ENCODE measurements around the gene PRRC2B. TPM values are rescaled to one million over a fixed set of nuclear protein-coding genes. Genes with fewer than 3 reads are reported as not detected.

The PRRC2B gene
- total and polyA plus RNA-seq, 2 of the 13 experiments (the other 11 are each of a cell fraction or from before 2014, with no cell fraction given), result 20.8 to 37.4 TPM

DNA sequence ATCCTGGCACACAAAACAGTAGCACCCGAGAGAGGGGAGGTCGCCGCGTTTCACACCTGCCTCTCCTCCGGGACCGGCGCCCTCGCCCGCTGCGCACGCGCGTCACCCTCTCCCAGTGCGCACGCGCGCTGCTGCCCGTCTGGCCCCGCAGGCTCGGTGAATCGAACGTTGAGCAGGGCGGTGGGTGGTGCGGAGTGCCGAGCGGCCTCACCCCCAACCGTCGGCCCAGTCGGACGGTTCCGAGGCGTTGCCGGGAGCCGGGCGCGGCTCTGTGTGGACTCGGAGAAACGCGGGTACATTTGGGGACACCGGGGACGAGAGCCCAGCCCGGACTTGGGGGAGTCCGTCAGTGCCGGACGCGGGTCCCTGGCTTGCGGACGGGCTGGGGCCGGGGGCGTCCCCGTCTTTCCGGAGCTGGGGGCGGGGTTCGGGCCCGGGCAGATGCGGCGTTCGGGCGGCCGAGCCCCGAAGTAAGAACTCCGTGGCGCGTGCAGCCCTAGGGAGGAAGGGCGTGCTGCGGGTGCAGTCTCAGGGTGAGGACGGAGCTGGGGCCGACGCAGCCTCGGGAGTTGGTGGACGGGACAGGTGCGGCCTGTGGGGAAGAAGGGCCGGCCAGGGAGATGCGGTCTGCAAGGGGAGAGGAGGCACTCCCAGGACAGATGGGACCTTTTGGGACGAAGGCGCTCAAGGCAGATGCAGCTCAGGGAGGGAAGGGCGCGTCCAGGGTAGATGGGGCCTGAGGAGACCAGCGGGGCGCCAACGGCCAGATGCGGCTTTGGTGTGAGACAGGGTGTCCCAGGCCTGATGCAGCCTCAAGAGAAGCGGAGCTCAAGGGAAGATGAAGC is 109.1 kb downstream of the PRRC2B start, which contains the start of gene POMT1 (continued):
- TF ChIP-seq, protein P1, sequence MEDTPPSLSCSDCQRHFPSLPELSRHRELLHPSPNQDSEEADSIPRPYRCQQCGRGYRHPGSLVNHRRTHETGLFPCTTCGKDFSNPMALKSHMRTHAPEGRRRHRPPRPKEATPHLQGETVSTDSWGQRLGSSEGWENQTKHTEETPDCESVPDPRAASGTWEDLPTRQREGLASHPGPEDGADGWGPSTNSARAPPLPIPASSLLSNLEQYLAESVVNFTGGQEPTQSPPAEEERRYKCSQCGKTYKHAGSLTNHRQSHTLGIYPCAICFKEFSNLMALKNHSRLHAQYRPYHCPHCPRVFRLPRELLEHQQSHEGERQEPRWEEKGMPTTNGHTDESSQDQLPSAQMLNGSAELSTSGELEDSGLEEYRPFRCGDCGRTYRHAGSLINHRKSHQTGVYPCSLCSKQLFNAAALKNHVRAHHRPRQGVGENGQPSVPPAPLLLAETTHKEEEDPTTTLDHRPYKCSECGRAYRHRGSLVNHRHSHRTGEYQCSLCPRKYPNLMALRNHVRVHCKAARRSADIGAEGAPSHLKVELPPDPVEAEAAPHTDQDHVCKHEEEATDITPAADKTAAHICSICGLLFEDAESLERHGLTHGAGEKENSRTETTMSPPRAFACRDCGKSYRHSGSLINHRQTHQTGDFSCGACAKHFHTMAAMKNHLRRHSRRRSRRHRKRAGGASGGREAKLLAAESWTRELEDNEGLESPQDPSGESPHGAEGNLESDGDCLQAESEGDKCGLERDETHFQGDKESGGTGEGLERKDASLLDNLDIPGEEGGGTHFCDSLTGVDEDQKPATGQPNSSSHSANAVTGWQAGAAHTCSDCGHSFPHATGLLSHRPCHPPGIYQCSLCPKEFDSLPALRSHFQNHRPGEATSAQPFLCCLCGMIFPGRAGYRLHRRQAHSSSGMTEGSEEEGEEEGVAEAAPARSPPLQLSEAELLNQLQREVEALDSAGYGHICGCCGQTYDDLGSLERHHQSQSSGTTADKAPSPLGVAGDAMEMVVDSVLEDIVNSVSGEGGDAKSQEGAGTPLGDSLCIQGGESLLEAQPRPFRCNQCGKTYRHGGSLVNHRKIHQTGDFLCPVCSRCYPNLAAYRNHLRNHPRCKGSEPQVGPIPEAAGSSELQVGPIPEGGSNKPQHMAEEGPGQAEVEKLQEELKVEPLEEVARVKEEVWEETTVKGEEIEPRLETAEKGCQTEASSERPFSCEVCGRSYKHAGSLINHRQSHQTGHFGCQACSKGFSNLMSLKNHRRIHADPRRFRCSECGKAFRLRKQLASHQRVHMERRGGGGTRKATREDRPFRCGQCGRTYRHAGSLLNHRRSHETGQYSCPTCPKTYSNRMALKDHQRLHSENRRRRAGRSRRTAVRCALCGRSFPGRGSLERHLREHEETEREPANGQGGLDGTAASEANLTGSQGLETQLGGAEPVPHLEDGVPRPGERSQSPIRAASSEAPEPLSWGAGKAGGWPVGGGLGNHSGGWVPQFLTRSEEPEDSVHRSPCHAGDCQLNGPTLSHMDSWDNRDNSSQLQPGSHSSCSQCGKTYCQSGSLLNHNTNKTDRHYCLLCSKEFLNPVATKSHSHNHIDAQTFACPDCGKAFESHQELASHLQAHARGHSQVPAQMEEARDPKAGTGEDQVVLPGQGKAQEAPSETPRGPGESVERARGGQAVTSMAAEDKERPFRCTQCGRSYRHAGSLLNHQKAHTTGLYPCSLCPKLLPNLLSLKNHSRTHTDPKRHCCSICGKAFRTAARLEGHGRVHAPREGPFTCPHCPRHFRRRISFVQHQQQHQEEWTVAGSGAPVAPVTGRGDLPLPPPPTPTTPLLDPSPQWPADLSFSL (CRISPR knock-in tag; IDR thresholded peaks at IDR 0.05), result peak; percentile 41; the same call in 1 of the 2 replicates
- TF ChIP-seq, protein P2, sequence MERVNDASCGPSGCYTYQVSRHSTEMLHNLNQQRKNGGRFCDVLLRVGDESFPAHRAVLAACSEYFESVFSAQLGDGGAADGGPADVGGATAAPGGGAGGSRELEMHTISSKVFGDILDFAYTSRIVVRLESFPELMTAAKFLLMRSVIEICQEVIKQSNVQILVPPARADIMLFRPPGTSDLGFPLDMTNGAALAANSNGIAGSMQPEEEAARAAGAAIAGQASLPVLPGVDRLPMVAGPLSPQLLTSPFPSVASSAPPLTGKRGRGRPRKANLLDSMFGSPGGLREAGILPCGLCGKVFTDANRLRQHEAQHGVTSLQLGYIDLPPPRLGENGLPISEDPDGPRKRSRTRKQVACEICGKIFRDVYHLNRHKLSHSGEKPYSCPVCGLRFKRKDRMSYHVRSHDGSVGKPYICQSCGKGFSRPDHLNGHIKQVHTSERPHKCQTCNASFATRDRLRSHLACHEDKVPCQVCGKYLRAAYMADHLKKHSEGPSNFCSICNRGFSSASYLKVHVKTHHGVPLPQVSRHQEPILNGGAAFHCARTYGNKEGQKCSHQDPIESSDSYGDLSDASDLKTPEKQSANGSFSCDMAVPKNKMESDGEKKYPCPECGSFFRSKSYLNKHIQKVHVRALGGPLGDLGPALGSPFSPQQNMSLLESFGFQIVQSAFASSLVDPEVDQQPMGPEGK (CRISPR knock-in tag; IDR thresholded peaks at IDR 0.05), result peak; percentile 85
- TF ChIP-seq DNMT1 (CRISPR knock-in tag; IDR thresholded peaks at IDR 0.05) (peak; percentile 85), ZFP41 (CRISPR knock-in tag; IDR thresholded peaks at IDR 0.05; ENCODE audit: borderline replicate concordance) (peak; percentile 66; the same call in 1 of the 2 replicates), SIX4 (CRISPR knock-in tag; IDR thresholded peaks at IDR 0.05) (no peak), ZNF749 (CRISPR knock-in tag; IDR thresholded peaks at IDR 0.05; ENCODE audit: borderline replicate concordance) (peak; percentile 91), ZNF44 (CRISPR knock-in tag; IDR thresholded peaks at IDR 0.05) (peak; percentile 50; the same call in 1 of the 2 replicates), RAD21 (CRISPR knock-in tag; IDR thresholded peaks at IDR 0.05) (peak; percentile 26; the same call in 1 of the 2 replicates), ZNF761 (CRISPR knock-in tag; conservative IDR thresholded peaks at IDR 0.05) (peak; percentile 26; the same call in 1 of the 2 replicates), ARNT2 (CRISPR knock-in tag; IDR thresholded peaks at IDR 0.05; ENCODE audit: low read depth) (0 out of 2 replicates have a peak, but pooled peaks have one; percentile 37), CEBPG (CRISPR knock-in tag; IDR thresholded peaks at IDR 0.05) (0 out of 2 replicates have a peak, but pooled peaks have one; percentile 21), POLR2AphosphoS2 (IDR thresholded peaks at IDR 0.05; ENCODE audit: low read depth, low read length) (peak; percentile 95), POGZ (CRISPR knock-in tag; IDR thresholded peaks at IDR 0.05) (peak; percentile 39; the same call in 1 of the 2 replicates), ZNF598 (CRISPR knock-in tag; IDR thresholded peaks at IDR 0.05; ENCODE audit: borderline replicate concordance) (no peak)
- TF ChIP-seq, protein P3, sequence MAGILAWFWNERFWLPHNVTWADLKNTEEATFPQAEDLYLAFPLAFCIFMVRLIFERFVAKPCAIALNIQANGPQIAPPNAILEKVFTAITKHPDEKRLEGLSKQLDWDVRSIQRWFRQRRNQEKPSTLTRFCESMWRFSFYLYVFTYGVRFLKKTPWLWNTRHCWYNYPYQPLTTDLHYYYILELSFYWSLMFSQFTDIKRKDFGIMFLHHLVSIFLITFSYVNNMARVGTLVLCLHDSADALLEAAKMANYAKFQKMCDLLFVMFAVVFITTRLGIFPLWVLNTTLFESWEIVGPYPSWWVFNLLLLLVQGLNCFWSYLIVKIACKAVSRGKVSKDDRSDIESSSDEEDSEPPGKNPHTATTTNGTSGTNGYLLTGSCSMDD (CRISPR knock-in tag; IDR thresholded peaks at IDR 0.05), result 0 out of 2 replicates have a peak, but pooled peaks have one; percentile 50
- TF ChIP-seq, protein P4, sequence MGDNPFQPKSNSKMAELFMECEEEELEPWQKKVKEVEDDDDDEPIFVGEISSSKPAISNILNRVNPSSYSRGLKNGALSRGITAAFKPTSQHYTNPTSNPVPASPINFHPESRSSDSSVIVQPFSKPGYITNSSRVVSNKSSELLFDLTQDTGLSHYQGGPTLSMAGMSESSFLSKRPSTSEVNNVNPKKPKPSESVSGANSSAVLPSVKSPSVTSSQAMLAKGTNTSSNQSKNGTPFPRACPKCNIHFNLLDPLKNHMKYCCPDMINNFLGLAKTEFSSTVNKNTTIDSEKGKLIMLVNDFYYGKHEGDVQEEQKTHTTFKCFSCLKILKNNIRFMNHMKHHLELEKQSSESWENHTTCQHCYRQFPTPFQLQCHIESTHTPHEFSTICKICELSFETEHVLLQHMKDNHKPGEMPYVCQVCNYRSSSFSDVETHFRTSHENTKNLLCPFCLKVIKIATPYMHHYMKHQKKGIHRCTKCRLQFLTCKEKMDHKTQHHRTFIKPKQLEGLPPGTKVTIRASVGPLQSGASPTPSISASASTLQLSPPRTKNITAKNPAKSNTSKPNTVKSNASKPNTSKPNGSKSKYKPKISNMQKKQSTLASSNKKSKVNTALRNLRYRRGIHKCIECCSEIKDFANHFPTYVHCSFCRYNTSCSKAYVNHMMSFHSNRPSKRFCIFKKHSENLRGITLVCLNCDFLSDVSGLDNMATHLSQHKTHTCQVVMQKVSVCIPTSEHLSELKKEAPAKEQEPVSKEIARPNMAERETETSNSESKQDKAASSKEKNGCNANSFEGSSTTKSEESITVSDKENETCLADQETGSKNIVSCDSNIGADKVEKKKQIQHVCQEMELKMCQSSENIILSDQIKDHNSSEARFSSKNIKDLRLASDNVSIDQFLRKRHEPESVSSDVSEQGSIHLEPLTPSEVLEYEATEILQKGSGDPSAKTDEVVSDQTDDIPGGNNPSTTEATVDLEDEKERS (CRISPR knock-in tag; IDR thresholded peaks at IDR 0.05), result no peak
